ENCODE results near the gene USP11. TPM values are rescaled to one million over a fixed set of nuclear protein-coding genes. Genes with fewer than 3 reads are reported as not detected.

The USP11 gene
- polyA plus RNA-seq, 1 donor (not counting 4 experiments of a cell fraction or from before 2014, with no cell fraction given), result 6.3 TPM

GRCh38 chrX:47200385-47201150 is 32.2 kb upstream of the USP11 start:
- Histone ChIP-seq H2AFZ (ENCODE audit: control insufficient read depth, low read length) (no peak overlapping the region), H3K9me3 (ENCODE audit: control insufficient read depth, low read depth, low read length) (no peaks in the 10 kb centered on the region), H3K4me2 (ENCODE audit: control insufficient read depth, extremely low read depth, insufficient read depth, low read depth, low read length) (no peak overlapping the region), H4K20me1 (ENCODE audit: control insufficient read depth, extremely low read depth, insufficient read depth, low read length) (peaks cover 20% of the 10 kb centered on the region), H3K4me1 (ENCODE audit: control insufficient read depth, extremely low read depth, insufficient read depth, low read length) (peaks cover 10% of the 10 kb centered on the region), H3K9me1 (ENCODE audit: control insufficient read depth, extremely low read depth, insufficient read depth, low read length) (no peaks in the 10 kb centered on the region), H3K36me3 (ENCODE audit: control insufficient read depth in 2 of 2, extremely low read depth in 1 of 2, insufficient read depth in 2 of 2, low read length in 2 of 2) (peaks cover 62 to 86% of the 10 kb centered on the region in 2 experiments), H3K27me3 (ENCODE audit: control insufficient read depth, extremely low read depth, insufficient read depth, low read length) (no peaks in the 10 kb centered on the region), H3K27ac (ENCODE audit: control insufficient read depth, insufficient read depth, low read length) (peak overlapping the region; percentile 33), H3K9ac (ENCODE audit: control insufficient read depth, extremely low read depth, insufficient read depth, low read length) (no peak overlapping the region), H3K79me2 (ENCODE audit: control insufficient read depth, insufficient read depth, low read length) (peaks cover 52% of the 10 kb centered on the region), H3K4me3 (ENCODE audit: control insufficient read depth in 2 of 3, extremely low read depth in 1 of 3, insufficient read depth in 2 of 3, low read depth in 1 of 3, low read length in 3 of 3) (no peak overlapping the region)
- dilution Hi-C loops (cut with MboI; ENCODE audit: extremely low pct_ligation_motif_present, low sequenced_read_pairs), result no loop called here
- TF ChIP-seq CTCF (optimal IDR thresholded peaks at IDR 0.05 in 1 of 3, IDR thresholded peaks at IDR 0.05 in 1 of 3, conservative IDR thresholded peaks at IDR 0.05 in 1 of 3; ENCODE audit: extremely low read depth in 1 of 3, insufficient read depth in 2 of 3, low read length in 3 of 3) (peak in 2 of 3 experiments; percentile 42 to 63), EZH2 (IDR thresholded peaks at IDR 0.05; ENCODE audit: low read length) (no peak)
- DNase-seq (ENCODE audit: low read depth, low spot score) (no peak), FAIRE-seq (no peak)

- no peak overlapping the region for H3K9ac ChIP-seq (ENCODE audit: control insufficient read depth, extremely low read depth, insufficient read depth, low read length)
- DNase-seq (ENCODE audit: low read depth, low spot score), result no peak
- H3K36me3 ChIP-seq (ENCODE audit: control insufficient read depth in 2 of 2, extremely low read depth in 1 of 2, insufficient read depth in 2 of 2, low read length in 2 of 2), result peaks cover 69 to 85% of the 10 kb centered on the region in 2 experiments
- dilution Hi-C loops (cut with MboI; ENCODE audit: extremely low pct_ligation_motif_present, low sequenced_read_pairs), result no loop called here
- no peak for FAIRE-seq
- TF ChIP-seq CTCF (optimal IDR thresholded peaks at IDR 0.05 in 1 of 3, IDR thresholded peaks at IDR 0.05 in 1 of 3, conservative IDR thresholded peaks at IDR 0.05 in 1 of 3; ENCODE audit: extremely low read depth in 1 of 3, insufficient read depth in 2 of 3, low read length in 3 of 3) (no peak), EZH2 (IDR thresholded peaks at IDR 0.05; ENCODE audit: low read length) (no peak)
- peaks cover 4% of the 10 kb centered on the region for H3K4me1 ChIP-seq (ENCODE audit: control insufficient read depth, extremely low read depth, insufficient read depth, low read length)
- H3K27me3 ChIP-seq (ENCODE audit: control insufficient read depth, extremely low read depth, insufficient read depth, low read length), result no peaks in the 10 kb centered on the region
- H3K9me1 ChIP-seq (ENCODE audit: control insufficient read depth, extremely low read depth, insufficient read depth, low read length), result no peaks in the 10 kb centered on the region
- H3K27ac ChIP-seq (ENCODE audit: control insufficient read depth, insufficient read depth, low read length), result peak overlapping the region; percentile 33
- no peaks in the 10 kb centered on the region for H3K9me3 ChIP-seq (ENCODE audit: control insufficient read depth, low read depth, low read length)
- no peak overlapping the region for H3K4me3 ChIP-seq (ENCODE audit: control insufficient read depth in 2 of 3, extremely low read depth in 1 of 3, insufficient read depth in 2 of 3, low read depth in 1 of 3, low read length in 3 of 3)
- H3K4me2 ChIP-seq (ENCODE audit: control insufficient read depth, extremely low read depth, insufficient read depth, low read depth, low read length), result no peak overlapping the region
- no peak overlapping the region for H2AFZ ChIP-seq (ENCODE audit: control insufficient read depth, low read length)
- H3K79me2 ChIP-seq (ENCODE audit: control insufficient read depth, insufficient read depth, low read length), result peaks cover 47% of the 10 kb centered on the region
- peaks cover 23% of the 10 kb centered on the region for H4K20me1 ChIP-seq (ENCODE audit: control insufficient read depth, extremely low read depth, insufficient read depth, low read length)
Measured at GRCh38 chrX:47201345-47201944, 31.4 kb upstream of the USP11 start.
